Measurements from ENCODE around the gene CHMP4A.

CHMP4A gene

GRCh38 chr14:24177041-24177825 lies 36.1 kb downstream of the CHMP4A start:
- no peak for DNase-seq

GRCh38 chr14:24176599-24176998 lies 36.7 kb downstream of the CHMP4A start:
- no peak for DNase-seq

DNA sequence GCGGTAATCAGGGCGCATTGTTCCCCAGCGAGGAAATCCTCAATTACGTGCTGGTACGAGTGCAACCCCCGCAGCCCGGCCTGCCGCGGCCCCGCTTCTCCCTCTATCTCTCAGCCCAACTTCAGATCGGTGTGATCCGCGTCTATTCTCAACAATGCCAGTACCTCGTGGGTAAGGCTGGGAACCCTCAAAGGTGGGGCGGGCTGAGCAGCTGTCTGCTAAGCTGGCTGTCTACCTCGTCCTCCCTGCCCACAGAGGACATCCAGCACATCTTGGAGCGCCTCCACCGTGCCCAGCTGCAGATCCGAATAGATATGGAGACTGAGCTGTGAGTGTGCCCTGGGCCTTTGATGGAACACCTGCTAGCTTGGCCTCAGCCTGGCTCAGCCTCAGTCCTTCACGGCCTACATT lies 40.4 kb downstream of the CHMP4A start:
- DNase-seq, result no peak

DNA sequence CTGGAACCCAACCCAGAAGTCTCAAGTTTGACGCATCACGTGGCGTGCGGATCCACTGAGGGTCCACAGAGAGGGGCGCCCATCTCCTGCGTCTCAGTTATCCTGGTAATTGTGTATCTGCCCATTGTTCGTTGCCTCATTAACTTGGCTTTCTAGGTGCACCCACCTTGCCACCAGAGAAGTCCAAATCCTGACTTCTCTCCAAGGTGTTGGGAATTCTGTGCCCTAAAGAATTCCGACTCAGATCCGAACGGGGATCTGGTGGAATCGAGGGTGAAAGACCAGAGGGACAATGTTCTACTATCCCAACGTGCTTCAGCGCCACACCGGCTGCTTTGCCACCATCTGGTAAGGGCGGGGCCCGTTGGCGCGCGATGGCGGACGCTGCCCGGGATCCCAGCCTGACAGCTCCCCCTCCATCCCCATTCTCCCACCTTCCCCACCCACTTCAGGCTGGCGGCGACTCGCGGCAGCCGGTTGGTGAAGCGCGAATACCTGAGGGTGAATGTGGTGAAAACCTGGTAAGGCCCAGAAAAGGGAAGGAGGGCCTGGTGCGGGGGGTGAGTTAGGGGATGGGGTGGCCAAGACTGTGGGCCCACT lies 40.9 kb downstream of the CHMP4A start:
- DNase-seq, result no peak

GRCh38 chr14:24171422-24172260 lies 41.6 kb downstream of the CHMP4A start, which contains the start of gene REC8:
Gene REC8, plus strand, starts transcription at chr14:24172080. Its CDS starts 473 bp downstream, at chr14:24172553.
- peak; percentile 94 for DNase-seq

DNA sequence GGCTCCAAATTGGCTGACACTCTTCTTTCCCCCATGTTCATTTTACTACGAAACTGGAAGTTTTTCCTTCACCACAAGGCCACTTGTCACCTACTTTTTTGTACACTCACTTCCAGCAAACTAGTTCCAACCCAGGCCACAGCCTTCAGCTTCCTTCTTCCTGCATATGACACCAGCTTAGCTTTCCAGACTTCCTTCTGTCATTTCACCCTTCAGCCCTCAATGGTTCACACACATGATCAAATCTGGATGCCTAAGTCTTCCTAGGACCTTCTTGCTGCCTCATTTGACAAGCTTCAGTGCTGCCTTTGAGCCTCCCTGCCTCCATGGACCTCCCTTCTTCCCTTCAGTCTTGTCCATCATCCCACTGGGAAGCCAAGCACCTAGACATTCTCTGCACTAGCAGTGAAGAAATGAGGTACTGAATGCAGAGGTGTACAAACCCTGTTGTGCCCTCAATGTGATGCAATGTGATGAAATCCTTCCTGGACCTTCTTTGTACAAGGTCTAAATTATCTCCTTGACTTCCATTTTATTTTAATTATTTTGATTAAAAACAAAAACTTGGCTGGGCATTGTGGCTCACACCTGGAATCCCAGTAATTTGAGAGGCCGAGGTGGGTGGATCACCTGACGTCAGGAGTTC lies 45.7 kb downstream of the CHMP4A start:
- DNase-seq, result no peak

DNA sequence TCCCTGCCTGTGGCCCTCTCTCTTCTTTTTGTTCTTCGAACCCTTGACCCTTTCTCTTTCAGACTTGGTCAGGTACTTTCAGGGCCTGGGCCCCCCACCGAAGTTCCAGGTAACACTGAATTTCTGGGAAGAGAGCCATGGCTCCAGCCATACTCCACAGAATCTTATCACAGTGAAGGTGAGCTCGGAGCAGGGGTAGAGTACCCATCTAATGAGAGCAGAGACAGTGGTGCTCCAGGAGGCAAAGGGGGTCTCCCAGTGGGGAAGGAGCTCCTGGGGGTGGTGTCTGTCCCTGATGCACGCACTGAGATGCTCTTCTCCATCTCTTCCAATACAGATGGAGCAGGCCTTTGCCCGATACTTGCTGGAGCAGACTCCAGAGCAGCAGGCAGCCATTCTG lies 47.5 kb downstream of the CHMP4A start:
- DNase-seq, result no peak

DNA sequence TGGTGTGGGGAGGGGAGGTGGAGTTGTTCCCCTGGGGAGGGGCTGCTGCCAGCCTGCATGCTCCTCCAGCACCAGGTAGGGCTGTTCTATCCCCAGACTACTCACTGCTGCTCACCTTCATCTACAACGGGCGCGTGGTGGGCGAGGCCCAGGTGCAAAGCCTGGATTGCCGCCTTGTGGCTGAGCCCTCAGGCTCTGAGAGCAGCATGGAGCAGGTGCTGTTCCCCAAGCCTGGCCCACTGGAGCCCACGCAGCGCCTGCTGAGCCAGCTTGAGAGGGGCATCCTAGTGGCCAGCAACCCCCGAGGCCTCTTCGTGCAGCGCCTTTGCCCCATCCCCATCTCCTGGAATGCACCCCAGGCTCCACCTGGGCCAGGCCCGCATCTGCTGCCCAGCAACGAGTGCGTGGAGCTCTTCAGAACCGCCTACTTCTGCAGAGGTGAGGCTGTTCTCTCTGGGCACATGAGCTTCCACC lies 48.7 kb downstream of the CHMP4A start:
- no peak for DNase-seq

- DNase-seq, result no peak
Observed at GRCh38 chr14:24162093-24162492, 51.2 kb downstream of the CHMP4A start.

DNA sequence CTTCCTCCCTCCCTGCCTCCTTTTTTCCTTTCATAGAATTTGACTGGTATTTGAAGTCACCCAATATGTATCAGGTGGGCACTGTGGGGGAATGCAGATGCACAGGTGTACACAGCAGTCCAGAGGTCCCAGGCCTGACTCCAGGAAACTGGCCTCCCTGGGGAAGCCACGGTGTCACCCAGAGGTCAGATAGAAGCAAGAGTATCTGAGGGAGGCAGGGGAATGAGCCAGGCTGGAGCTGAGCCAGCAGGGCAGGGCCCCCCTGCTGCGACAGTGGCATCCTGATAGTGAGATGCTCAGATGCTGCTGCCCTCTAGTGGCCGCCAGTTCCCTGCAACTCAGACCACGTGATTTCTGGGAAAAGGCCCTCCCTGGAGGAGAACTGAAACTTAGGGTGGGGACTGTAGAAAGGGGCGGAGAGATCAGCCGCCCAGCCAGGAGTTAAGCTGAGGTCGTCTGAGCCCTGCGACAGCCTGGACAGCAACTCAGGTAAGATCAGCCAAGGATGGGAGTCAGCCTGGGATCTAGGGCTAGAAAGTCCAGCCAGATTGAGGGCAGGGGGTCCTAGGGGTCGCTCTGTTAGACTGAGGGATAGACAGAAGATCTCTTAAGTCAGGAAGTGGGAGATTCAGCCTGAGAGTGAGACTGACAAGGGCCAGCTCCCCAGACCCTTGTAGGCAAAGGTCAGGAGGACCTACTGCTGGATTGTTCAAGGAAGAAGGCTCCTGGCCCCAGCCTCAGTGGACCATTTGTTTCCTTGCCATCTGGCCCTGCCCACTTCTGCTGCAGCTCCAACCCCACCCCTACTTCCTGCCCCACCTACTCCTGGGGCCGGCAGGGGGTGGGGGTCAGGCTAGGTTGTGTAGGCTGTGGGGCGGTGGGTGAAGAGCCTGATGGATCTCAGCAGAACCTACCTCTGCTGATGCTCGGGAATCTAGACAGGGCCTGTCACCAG lies 52.2 kb downstream of the CHMP4A start, which contains the start of gene IRF9:
TSS of gene IRF9 (plus strand) at position 416 of the 955 bp plus-strand sequence. CDS start 880 bp downstream, outside the sequence.
- peak; percentile 93 for DNase-seq

DNA sequence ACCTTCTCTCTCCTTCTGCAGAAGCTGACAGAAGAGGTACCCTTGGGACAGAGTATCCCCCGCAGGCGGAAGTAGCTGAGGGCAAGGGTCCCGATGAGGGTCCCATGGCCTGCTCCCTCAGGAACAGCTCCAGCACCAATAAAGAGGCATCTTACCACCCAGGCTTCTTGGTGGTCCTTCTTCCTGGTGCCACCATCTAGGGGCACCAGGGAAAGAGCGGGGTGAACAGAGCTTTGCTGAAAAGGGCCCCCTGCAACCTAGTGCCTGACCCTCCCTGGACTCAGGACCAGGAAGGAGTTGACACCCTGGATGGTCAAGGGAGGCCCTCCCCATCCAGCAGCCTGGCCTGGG lies 52.8 kb downstream of the CHMP4A start:
- no peak for DNase-seq

DNA sequence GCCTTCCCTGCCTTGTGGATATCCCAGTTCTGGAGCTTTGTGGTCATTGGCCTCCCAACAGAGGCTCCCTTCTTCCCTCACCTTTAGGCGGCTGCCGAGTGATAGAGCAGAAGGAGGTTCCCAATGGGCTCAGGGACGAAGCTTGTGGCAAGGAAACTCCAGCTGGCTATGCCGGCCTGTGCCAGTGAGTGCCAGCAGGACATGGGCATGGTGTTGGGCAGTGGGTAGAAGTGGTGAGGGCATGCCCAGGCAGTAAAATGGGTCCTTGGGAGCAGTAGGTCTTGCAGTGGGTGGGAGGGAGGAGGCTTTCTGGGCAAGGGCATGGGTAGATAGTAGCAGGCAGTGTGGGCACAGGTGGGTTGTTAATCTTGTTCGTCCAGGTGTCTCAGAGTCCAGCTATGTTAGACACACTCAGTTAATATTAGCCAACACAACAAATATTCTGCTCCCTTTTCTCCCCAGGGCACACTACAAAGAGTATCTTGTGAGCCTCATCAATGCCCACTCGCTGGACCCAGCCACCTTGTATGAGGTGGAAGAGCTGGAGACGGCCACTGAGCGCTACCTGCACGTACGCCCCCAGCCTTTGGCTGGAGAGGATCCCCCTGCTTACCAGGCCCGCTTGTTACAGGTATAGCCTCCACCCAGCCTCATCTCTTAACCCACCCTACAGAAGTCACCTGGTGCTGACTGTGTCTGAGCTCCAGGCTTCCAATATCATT lies 53.4 kb downstream of the CHMP4A start:
- DNase-seq, result no peak

Data from DMS153 (cell line).